Naive thymus-derived CD4-positive, alpha-beta T cell (primary cell): ENCODE results near the gene SURF1. TPM values are rescaled to one million over a fixed set of nuclear protein-coding genes. Genes with fewer than 3 reads are reported as not detected.
"Not testable (repeated sequence)": the region's sequence is repeated elsewhere in the genome, so short reads cannot be mapped to it uniquely, and the experiment has no call there.

Experiments
- ATAC-seq: fragments of 150-1000 bp; cut with Tn5 transposase; 2 replicates; pipeline ENCODE4 v1.10.0; 2021; ENCODE audit warnings: mild to moderate bottlenecking, moderate library complexity
- CTCF ChIA-PET: fragments of 350-600 bp; sonication (Branson Sonifier 250); formaldehyde crosslinking; loops from one replicate; lab custom pipeline; 2021; ENCODE audit warnings: antibody characterized with exemption; lab: Charles Lee
- POLR2A ChIA-PET: fragments of 350-600 bp; sonication (Branson Sonifier 250); formaldehyde crosslinking; loops from one replicate; lab custom pipeline; 2021; ENCODE audit warnings: antibody characterized with exemption, inconsistent platforms; lab: Charles Lee
- DNase-seq, 9 donors: peaks; one replicate each; pipeline versions ENCODE4 v3.0.0 to v3.0.0-alpha.2; 2020 to 2022; ENCODE audit warnings: mixed read lengths in 1 of 9
- H3K27ac ChIP-seq: one replicate; pipeline ENCODE4 v1.7.0; 2013; ENCODE audit warnings: mild to moderate bottlenecking, low read depth, low read length, moderate library complexity
- H3K27me3 ChIP-seq, 2 donors: one replicate each; pipeline ENCODE4 v1.7.0; 2013; ENCODE audit warnings: low read length in 2 of 2, mild to moderate bottlenecking in 2 of 2, moderate library complexity in 2 of 2; ENCODE audit not compliant: control insufficient read depth in 2 of 2, insufficient read depth in 2 of 2
- H3K36me3 ChIP-seq, 3 experiments: 1 replicate in 2 of 3; 2 replicates in 1 of 3; pipeline ENCODE4 v1.7.0; 2013; ENCODE audit warnings: low read length in 3 of 3, mild to moderate bottlenecking in 3 of 3, moderate library complexity in 1 of 3; ENCODE audit not compliant: insufficient read depth in 3 of 3, control insufficient read depth in 2 of 3
- H3K4me1 ChIP-seq, 2 donors: one replicate each; pipeline ENCODE4 v1.7.0; 2013; ENCODE audit warnings: low read length in 2 of 2, mild to moderate bottlenecking in 2 of 2, moderate library complexity in 1 of 2; ENCODE audit not compliant: control insufficient read depth in 2 of 2, insufficient read depth in 2 of 2
- H3K4me3 ChIP-seq: 2 replicates; pipeline ENCODE4 v1.7.0; 2013; ENCODE audit warnings: mild to moderate bottlenecking, low read length
- H3K9me3 ChIP-seq, 3 experiments: 1 replicate in 2 of 3; 2 replicates in 1 of 3; pipeline ENCODE4 v1.7.0; 2013; ENCODE audit warnings: low read length in 3 of 3; ENCODE audit not compliant: control insufficient read depth in 2 of 3
- H3K27ac Mint-ChIP-seq, 9 donors: one replicate each; pipeline ENCODE4 v1.8.0; 2020 to 2022; ENCODE audit warnings: mixed read lengths in 9 of 9, mild to moderate bottlenecking in 8 of 9, moderate library complexity in 5 of 9, inconsistent platforms in 2 of 9
- H3K27me3 Mint-ChIP-seq, 5 donors: one replicate each; pipeline ENCODE4 v1.8.0; 2021 to 2022; ENCODE audit warnings: mixed read lengths in 5 of 5, mild to moderate bottlenecking in 1 of 5
- H3K36me3 Mint-ChIP-seq, 5 donors: one replicate each; pipeline ENCODE4 v1.8.0; 2020 to 2022; ENCODE audit warnings: mixed read lengths in 5 of 5, mild to moderate bottlenecking in 3 of 5, inconsistent platforms in 1 of 5
- H3K4me1 Mint-ChIP-seq, 7 donors: one replicate each; pipeline ENCODE4 v1.8.0; 2020 to 2022; ENCODE audit warnings: mixed read lengths in 7 of 7, mild to moderate bottlenecking in 3 of 7, inconsistent platforms in 1 of 7
- H3K4me3 Mint-ChIP-seq, 10 donors: one replicate each; pipeline ENCODE4 v1.8.0; 2020 to 2022; ENCODE audit warnings: mild to moderate bottlenecking in 10 of 10, mixed read lengths in 10 of 10, moderate library complexity in 6 of 10, inconsistent platforms in 2 of 10
- H3K9me3 Mint-ChIP-seq, 11 donors: one replicate each; pipeline ENCODE4 v1.8.0; 2020 to 2022; ENCODE audit warnings: mixed read lengths in 11 of 11, mild to moderate bottlenecking in 4 of 11, inconsistent platforms in 1 of 11, moderate library complexity in 1 of 11
- intact Hi-C, 2 donors: fragments of 100-400 bp; cut with micrococcal nuclease; formaldehyde crosslinking; loops; one replicate each; pipeline ENCODE4 v1.15.1; 2023
- polyA plus RNA-seq, 2 donors: library from polyadenylated mRNA; unstranded; fragments of 300-500 nt; fragmentation: Illumina TruSeq; gene quantifications; one replicate each; pipeline ENCODE4 v1.2.3, GENCODE V29; 2021
- total RNA-seq, 6 experiments: library from RNA in 5 of 6; stranded (reverse) in 5 of 6; gene quantifications; 1 replicate in 5 of 6; 2 replicates in 1 of 6; pipeline ENCODE4 v1.2.3 and lab custom pipeline; 2021 to 2026

The SURF1 gene
- total and polyA plus RNA-seq, 7 experiments from 2014 or later: 40.5 to 128 (median 53.3) TPM

- DNase-seq (no peak), ATAC-seq (no peak)
- H3K36me3 ChIP-seq: no peaks in the 10 kb centered on the region
- Mint-ChIP-seq H3K9me3 (no peaks in the 10 kb centered on the region), H3K27ac (peak overlapping the region in 1 of 9 donors; percentile 77), H3K36me3 (peaks cover 0 to 9% (median 0%) of the 10 kb centered on the region in 5 donors), H3K4me3 (peak overlapping the region in 5 of 10 donors; percentile 12 to 49 (median 27)), H3K27me3 (peaks cover 0 to 4% (median 0%) of the 10 kb centered on the region in 5 donors), H3K4me1 (peaks cover 8 to 23% (median 13%) of the 10 kb centered on the region in 7 donors)
- ChIA-PET CTCF (interaction anchor here (0.6 kb wide), 1 partner anchor 336 kb away, joined by 3 read pairs; no protein-coding TSS in a partner anchor), POLR2A (interaction anchor here (0.7 to 1.0 kb wide), 2 partner anchors 30 to 81 kb away, joined by 3 read pairs; partner anchors contain the start of genes CACFD1, MED22 and RPL7A)
- intact Hi-C loops: loop anchor here in 1 of 2 donors (5.0 to 10.0 kb wide), 3 partner anchors 194 to 786 kb away; partner anchors contain the start of genes BRD3OS and RNU6ATAC
- no peaks in the 10 kb centered on the region for H3K9me3 ChIP-seq
- H3K4me1 ChIP-seq: peaks cover 8 to 13% of the 10 kb centered on the region in 2 donors
- no peaks in the 10 kb centered on the region for H3K27me3 ChIP-seq
- no peak overlapping the region for H3K4me3 ChIP-seq
- H3K27ac ChIP-seq: no peak overlapping the region
Measured at GRCh38 chr9:133378408-133378962, 22.2 kb upstream of the SURF1 start.

- Histone ChIP-seq H3K4me1 (peaks cover 13 to 20% of the 10 kb centered on the region in 2 donors), H3K27ac (no peak overlapping the region), H3K4me3 (no peak overlapping the region), H3K27me3 (no peaks in the 10 kb centered on the region), H3K36me3 (peaks cover 0 to 5% (median 0%) of the 10 kb centered on the region in 3 experiments), H3K9me3 (no peaks in the 10 kb centered on the region)
- Mint-ChIP-seq H3K4me1 (peaks cover 15 to 29% (median 18%) of the 10 kb centered on the region in 7 donors), H3K36me3 (peaks cover 0 to 14% (median 0%) of the 10 kb centered on the region in 5 donors), H3K4me3 (peak overlapping the region in 4 of 10 donors; percentile 12 to 85 (median 56)), H3K27me3 (peaks cover 0 to 4% (median 0%) of the 10 kb centered on the region in 5 donors), H3K9me3 (no peaks in the 10 kb centered on the region), H3K27ac (no peak overlapping the region)
- ChIA-PET CTCF (interaction anchor here (0.6 kb wide), 1 partner anchor 225 kb away, joined by 9 read pairs; no protein-coding TSS in a partner anchor), POLR2A (interaction anchor here (0.7 kb wide), 1 partner anchor 82 kb away, joined by 3 read pairs; the partner anchor contains the start of gene CACFD1)
- no peak for DNase-seq
- intact Hi-C loops: loop anchor here (2.0 to 10.0 kb wide), 5 partner anchors 27 to 787 kb away; partner anchors contain the start of genes BRD3OS (in 1 of the 2), REXO4 (in 1 of the 2) and RNU6ATAC (in 1 of the 2)
- no peak for ATAC-seq
Measured at GRCh38 chr9:133377721-133378216, 21.5 kb upstream of the SURF1 start.

- H3K4me1 Mint-ChIP-seq: peaks cover 19 to 34% (median 22%) of the 10 kb centered on the region in 7 donors
- not testable (repeated sequence) for H3K27ac ChIP-seq, H3K27me3 ChIP-seq, H3K9me3 Mint-ChIP-seq, ATAC-seq, H3K9me3 ChIP-seq, DNase-seq, H3K4me3 ChIP-seq, H3K27me3 Mint-ChIP-seq, H3K36me3 ChIP-seq
- POLR2A ChIA-PET: interaction anchor here (1.0 to 1.2 kb wide), 5 partner anchors 21 to 82 kb away, joined by 3 to 7 read pairs (median 3); partner anchors contain the start of genes CACFD1, MED22, RPL7A and SURF1
- peak overlapping the region in 2 of 9 donors; percentile 48 to 71 for H3K27ac Mint-ChIP-seq
- H3K36me3 Mint-ChIP-seq: peaks cover 0 to 15% (median 0%) of the 10 kb centered on the region in 5 donors
- H3K4me1 ChIP-seq: peaks cover 18 to 25% of the 10 kb centered on the region in 2 donors
- peak overlapping the region; percentile 31 to 85 (median 66) for H3K4me3 Mint-ChIP-seq
- intact Hi-C loops: loop anchor here (2.0 to 10.0 kb wide), 5 partner anchors 28 to 788 kb away; partner anchors contain the start of genes BRD3OS (in 1 of the 2), REXO4 (in 1 of the 2) and RNU6ATAC (in 1 of the 2)
- CTCF ChIA-PET: interaction anchor here (0.6 kb wide), 1 partner anchor 224 kb away, joined by 9 read pairs; no protein-coding TSS in a partner anchor
Measured at GRCh38 chr9:133377280-133377679, 21.0 kb upstream of the SURF1 start.

GRCh38 chr9:133375724-133376654 is 19.7 kb upstream of the SURF1 start, which contains the start of the genes STKLD1 and SURF4:
TSS of gene STKLD1 (plus strand) at chr9:133376366. CDS start at chr9:133376474, 108 bp downstream.
TSS of gene SURF4 (minus strand) at chr9:133376060. CDS start at chr9:133375969, 91 bp downstream.
- peaks cover 0 to 10% (median 0%) of the 10 kb centered on the region in 3 experiments for H3K36me3 ChIP-seq
- Mint-ChIP-seq H3K4me3 (peak within 1 kb of the TSS; percentile 84 to 98 (median 92)), H3K4me1 (peaks cover 26 to 47% (median 34%) of the 10 kb centered on the region in 7 donors), H3K36me3 (peaks cover 0 to 15% (median 0%) of the 10 kb centered on the region in 5 donors), H3K27me3 (peaks cover 0 to 4% (median 0%) of the 10 kb centered on the region in 5 donors), H3K9me3 (no peaks in the 10 kb centered on the region), H3K27ac (peak within 1 kb of the TSS; percentile 72 to 99 (median 96))
- ChIA-PET POLR2A (interaction anchor here (0.8 to 13.6 kb wide), 8 partner anchors 10 to 84 kb away, joined by 3 to 185 read pairs (median 4); partner anchors contain the start of genes CACFD1, MED22, RPL7A and SURF1), CTCF (no interaction called here)
- ATAC-seq: peak; percentile 95
- H3K27me3 ChIP-seq: no peaks in the 10 kb centered on the region
- peak; percentile 86 to 99 (median 93) for DNase-seq
- peaks cover 31 to 38% of the 10 kb centered on the region in 2 donors for H3K4me1 ChIP-seq
- H3K4me3 ChIP-seq: peak within 1 kb of the TSS; percentile 58
- intact Hi-C loops: loop anchor here (1.0 to 10.0 kb wide), 10 partner anchors 20 to 789 kb away; partner anchors contain the start of genes CACFD1 (in 2 of the 2), MED22 (in 2 of the 2), REXO4 (in 2 of the 2) and RPL7A (in 2 of the 2)
- no peaks in the 10 kb centered on the region for H3K9me3 ChIP-seq
- H3K27ac ChIP-seq: peak within 1 kb of the TSS; percentile 98

- no peaks in the 10 kb centered on the region for H3K9me3 ChIP-seq
- H3K9me3 Mint-ChIP-seq: no peaks in the 10 kb centered on the region
- peaks cover 0 to 10% (median 0%) of the 10 kb centered on the region in 3 experiments for H3K36me3 ChIP-seq
- peaks cover 38 to 45% of the 10 kb centered on the region in 2 donors for H3K4me1 ChIP-seq
- intact Hi-C loops: loop anchor here in 1 of 2 donors (5.0 to 10.0 kb wide), 3 partner anchors 190 to 790 kb away; partner anchors contain the start of genes BRD3OS and RNU6ATAC
- DNase-seq: peak in 1 of 9 donors; percentile 45
- peaks cover 0 to 4% (median 0%) of the 10 kb centered on the region in 5 donors for H3K27me3 Mint-ChIP-seq
- peaks cover 0 to 21% (median 0%) of the 10 kb centered on the region in 5 donors for H3K36me3 Mint-ChIP-seq
- peak overlapping the region; percentile 72 to 99 (median 96) for H3K27ac Mint-ChIP-seq
- ChIA-PET POLR2A (interaction anchor here (1.2 to 13.6 kb wide), 3 partner anchors 10 to 27 kb away, joined by 4 to 185 read pairs (median 6); partner anchors contain the start of genes MED22, RPL7A, SURF1 and SURF2), CTCF (no interaction called here)
- H3K4me3 ChIP-seq: peak overlapping the region; percentile 58
- no peak for ATAC-seq
- peak overlapping the region; percentile 98 for H3K27ac ChIP-seq
- no peaks in the 10 kb centered on the region for H3K27me3 ChIP-seq
- peak overlapping the region; percentile 84 to 98 (median 92) for H3K4me3 Mint-ChIP-seq
- peaks cover 32 to 55% (median 42%) of the 10 kb centered on the region in 7 donors for H3K4me1 Mint-ChIP-seq
Measured at GRCh38 chr9:133375116-133375723, 18.9 kb upstream of the SURF1 start.
